KG1 (cell line): Measurements from ENCODE around the gene CHSY1.

Source experiments
- DNase-seq: peaks from one replicate; lab custom pipeline; 2025; lab: John Stamatoyannopoulos, UW

Gene CHSY1

DNA sequence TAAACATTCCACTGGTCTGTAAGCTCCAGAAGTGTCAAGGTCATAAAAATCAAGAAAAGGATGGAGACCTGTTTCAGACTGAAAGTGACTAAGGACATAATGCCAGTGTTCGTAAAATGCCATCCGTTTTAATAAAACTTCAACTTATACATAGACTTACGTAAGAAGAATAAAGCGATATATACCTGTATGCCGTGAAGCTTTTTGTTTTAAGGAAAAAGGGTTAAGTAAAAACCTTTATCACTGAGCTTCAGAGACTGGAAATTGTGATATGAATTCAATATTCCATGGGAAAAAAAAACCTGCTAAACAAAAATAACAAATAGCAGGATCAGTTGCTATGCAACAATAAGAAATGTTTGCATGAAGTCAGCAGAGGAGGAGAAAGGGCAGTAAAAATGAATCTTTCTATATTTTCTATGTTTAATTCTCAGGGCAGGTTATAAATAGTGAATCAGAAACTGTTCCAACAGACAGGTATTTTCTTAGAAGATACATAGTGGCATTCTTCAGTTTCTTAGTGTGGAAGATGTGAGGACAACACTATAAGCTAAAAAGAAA, 42.5 kb downstream of the CHSY1 start:
- no peak for DNase-seq

DNA sequence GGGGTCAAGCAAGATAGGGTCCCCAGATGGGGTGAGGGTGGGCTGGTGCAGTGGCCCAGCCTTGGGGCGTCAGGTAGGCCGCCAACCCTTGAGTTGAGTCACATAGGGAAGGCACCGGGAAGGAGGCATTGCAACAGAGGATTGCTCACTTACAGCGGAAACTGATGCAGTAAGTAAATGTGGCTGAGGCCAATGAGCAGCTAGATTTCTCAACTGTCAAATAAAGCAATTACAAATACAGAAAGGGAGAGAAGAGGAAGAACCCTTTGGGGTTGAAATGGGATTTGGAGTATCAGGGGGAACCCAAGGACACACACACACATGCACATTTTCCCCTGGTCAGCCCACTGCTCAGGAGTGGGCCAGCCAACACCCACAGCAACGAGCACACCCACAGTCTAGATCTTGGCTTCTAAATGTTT, 44.0 kb downstream of the CHSY1 start:
- DNase-seq = no peak

DNA sequence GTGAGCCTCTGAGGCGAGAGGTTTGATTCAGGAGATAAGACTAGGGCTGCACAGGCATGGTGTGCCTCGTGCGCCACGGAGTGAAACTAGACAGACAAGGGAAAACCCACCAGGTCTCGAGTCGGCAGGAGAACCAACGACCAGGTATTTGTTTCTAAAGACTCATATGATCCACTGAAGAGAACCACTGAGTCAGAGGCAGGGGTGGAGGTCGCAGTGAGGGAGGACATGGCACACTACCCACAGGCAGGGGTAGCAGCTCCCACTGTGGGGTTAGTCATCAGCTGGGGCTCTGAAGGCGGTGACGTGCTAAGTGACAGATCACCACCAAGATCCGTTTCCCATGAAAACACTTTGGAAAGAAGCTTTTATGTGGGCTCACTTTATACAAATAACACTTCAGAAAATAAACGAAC, 45.7 kb downstream of the CHSY1 start:
- no peak for DNase-seq

DNA sequence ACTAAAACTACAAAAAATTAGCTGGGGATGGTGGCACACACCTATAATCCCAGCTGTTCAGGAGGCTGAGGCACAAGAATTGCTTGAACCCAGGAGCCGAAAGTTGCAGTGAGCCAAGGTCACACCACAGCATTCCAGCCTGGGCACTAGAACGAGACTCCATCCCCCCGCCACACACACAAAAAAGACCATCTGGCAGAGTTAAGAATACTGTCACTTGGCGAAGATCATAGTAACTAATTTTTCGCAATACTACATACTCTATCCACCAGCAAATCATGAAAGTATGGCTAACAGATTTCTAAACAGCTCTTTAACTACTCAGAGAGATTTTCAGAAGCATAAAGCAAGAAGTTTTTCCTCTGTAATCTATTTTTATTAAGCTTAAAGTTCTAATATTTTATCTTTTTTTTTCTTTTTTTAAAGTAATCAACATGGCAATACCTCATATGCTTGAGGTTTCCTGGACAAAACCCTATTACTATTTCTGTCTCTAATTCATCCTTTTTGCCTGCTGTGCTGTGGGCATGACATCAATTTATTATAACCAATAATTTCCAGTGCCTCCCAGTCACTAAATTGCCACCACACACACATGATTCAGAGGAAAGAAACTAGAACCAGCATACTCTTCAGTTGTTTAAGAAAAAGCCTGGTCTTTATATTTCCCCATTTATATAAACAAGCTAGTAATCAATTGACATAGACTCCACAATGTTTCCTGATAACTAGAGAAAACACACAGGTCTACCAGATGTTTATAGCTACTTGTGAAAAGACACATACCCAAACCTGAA, 46.9 kb downstream of the CHSY1 start:
- no peak for DNase-seq

DNA sequence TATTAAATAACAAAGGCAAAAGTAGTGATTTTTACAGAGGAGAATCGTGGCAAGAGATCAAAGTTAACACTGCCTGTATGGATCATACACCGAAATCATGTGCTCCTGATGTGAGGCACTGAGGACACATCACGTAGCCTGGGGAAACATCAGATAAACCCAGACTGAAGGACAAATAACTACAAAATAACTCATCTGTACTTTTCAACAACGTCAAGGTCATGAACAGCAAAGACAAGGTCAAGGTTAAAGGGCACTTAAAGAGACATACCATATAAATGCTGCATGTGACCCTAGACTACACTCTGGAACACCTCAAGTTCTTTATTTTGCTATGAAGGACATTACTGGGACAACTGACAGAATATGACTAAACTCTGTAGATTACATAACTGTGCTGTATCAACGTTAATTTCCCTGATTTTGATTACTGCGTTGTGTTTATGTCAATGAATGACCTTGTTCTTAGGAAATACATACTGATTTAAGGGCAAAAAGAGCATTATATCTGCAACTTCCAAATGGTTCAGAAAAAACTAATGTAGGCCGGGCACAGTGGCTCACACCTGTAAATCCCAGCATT, 48.1 kb downstream of the CHSY1 start:
- DNase-seq = no peak

DNA sequence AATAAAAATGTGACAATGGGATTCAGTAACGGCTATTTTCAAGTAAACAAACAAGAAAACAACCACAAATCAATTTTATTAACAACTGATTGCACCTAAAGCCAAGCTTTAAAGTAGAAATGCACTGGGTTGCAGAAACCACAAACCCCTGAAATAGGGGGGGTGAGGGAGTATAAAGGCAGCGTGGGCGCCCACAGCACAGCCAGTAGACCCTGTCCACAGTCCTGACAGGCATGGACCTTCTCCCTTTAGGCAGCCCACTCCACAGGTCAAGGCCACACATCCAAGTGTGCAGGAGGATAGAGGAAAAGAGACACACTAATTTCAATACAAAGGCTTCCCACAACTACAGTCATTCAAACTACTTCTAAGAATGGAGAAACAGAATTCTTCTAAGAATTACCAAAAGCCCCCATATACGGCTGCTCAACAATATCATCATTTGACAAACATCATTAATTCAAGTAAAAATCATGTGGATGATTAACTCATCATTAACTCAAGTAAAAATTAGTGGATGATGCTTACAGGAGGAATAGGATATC, 48.7 kb downstream of the CHSY1 start:
- DNase-seq = no peak

DNA sequence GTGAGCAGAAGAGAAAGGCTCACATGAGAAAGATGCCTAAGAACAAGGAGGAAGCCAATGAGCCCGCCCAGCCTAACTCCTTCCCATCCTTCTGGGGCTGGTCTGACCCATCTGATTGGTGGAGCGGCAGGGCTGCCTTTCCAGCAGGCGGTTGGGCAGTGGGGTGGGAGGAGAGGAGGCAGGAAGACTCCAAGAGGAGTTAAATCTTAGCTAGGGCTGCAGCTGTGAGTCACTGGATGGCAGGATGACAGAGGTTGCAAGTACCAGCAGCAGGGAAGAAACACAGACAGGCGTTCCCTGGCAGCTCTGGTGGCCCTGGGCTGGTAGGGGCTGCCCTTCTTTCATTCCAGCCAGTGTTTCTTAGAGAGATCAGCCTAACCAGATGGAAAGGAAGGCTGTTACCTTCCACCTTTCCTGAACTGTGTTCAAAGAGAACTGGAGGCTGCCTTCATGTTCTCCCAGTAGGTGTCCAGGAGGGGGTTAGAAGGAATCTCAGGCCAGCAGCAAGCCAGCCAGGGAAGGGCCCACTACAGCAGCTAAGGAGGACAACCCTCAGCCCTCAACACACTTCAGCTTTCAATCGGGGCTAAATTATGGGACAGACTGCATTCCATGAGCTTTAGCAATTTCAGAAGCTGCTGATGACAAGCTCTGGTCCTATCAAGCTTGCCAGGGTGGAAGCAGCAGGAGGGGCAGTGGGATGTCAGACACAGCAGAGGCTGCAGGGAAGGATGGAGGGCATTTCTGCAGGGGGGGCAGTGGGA, 50.3 kb downstream of the CHSY1 start:
- no peak for DNase-seq

DNA sequence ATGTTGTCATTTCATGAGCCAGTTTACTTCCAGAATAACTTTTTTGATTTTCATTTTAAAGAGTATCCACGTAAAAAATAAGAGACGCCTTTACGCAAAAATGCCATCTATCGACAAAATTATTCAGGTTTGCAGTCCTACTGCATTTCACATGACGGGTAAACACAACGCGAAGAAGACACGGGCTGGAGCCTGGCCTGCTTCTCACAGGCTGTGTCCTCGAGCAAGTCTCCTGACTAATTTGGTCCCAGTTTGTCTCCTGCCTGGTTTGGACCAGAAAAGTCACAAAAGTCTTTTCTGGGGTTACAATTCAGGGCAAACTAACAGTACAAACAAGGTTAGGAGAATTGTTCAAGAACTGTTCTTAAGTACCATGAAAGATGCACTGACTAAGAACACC, 51.7 kb downstream of the CHSY1 start:
- no peak for DNase-seq

DNA sequence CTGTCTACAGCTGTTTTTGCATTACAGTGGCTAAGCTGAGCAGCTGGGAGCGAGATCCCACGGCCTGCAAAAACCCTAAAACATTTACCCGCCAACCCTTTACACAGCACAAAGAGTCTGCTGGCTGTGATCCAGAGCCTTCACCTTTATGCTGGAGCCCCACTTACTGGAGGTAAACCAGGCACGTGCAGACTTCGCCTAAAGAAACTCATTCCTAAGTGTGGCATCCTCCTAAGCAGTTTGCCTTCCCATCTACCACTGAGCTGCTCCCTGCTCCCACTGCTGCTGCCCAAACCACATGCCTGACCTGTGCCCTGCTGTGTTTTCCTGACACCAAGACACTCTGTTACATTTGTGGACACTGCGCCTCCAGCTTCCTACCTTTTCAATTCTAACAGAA, 53.0 kb downstream of the CHSY1 start:
- no peak for DNase-seq

DNA sequence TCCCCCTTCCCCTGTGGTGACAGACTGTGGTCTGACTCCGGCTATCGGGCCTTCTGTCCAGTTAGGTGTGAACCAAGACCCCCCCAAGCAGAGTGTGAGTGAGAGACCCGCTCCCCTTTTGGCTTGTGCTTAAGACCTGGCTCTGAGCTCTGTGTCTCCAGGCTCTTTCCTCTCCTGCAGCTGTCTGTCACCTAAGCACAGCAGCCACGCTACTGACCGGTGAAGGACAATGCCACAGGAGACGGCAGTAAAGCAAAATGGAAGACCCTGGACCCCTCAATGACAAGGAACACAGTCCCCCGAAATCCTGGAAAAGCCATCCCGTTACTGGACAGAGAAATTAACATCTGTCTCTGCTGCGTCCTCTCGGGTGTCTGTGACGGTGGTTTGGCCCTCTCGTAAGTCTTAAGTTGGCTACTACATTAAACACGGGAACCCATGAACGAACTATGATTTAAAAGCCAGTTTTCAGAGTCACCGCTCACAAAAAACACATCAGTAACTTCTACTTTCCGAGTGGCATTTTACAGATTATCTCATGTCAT, 53.7 kb downstream of the CHSY1 start:
- no peak for DNase-seq

DNA sequence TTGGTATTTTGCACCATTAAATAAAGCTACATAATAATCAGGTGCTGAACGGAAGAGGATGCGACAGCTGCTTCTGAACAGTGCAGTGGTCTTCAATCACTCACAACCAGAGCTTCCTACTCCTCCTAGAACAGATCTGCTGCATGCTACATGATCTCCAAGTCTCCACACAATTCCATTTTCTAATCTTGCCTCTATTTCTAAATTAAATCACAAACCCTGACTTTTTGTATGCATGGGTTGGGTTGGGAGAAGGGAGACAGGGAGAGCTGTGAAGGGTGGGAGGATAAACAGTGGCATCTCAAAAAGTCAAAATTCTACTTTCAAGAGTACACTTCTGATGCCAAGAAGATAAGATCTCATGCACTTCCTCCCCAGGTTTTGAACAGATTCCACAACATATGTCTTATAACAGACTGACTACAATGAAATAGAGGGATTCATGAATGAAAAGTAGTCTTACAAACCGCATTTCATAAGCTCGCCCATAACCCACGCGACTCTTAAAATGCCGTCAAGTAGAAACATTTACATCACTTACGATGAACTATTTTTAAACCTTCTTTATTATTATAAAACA, 57.2 kb downstream of the CHSY1 start:
- no peak for DNase-seq

DNA sequence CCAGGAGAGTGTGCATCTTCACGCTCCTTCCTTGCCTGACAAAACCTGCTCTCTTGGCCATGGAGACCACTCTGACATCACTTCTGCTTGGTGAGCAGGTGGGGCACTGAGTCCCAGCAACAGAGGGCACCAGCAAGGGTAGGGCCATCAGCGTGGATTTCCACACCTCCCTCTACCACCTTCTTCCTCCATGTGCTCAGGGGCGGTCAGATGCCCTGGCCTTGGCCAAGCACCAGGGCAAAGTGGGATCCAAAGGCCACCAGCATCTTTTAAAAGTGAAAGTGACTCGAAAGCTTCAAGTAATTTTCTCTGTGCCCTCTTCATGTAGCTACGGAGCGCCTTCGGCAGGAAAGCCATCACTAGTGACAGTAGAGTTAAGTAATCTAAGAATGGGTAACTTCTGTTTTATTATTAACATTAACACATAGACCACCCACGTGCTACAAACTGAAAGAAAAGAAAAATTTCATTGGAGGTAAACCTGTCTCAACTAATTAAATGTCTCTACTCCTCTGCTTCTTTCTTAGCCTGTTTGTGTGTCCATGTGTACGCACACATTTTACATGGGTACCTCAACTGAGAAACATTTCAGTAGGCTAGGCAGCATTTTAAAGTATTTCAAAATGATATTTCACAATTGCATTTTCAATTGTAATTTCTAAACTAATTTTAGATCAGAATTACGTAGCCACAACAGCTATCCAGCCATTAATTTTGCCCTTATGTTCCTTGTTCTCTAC, 57.9 kb downstream of the CHSY1 start:
- DNase-seq = no peak

DNA sequence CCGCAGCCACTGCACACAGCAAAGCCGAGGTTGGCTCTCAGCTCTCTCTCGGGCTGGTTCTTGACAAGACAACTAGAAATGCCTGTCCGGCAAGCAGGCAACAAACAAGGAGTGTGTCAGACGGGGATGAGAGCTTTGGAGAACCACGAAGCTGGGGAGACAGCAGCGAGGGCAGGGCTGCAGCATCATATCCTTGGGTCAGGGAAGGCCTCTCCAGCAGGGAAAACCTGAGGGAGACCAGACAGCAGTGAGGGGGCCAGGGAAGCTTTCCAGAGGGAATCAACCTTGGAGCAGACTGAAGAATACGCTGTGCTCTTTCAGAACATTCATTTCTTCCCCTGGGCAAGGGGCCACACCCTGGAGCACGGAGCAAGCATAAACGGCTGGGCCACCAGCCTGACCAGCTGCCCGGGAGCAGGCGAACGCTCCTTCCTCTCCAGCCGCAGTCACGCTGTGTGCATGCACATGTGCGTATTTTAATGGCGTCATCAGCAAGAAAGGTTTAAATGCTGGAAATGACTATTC, 58.7 kb downstream of the CHSY1 start:
- no peak for DNase-seq

DNA sequence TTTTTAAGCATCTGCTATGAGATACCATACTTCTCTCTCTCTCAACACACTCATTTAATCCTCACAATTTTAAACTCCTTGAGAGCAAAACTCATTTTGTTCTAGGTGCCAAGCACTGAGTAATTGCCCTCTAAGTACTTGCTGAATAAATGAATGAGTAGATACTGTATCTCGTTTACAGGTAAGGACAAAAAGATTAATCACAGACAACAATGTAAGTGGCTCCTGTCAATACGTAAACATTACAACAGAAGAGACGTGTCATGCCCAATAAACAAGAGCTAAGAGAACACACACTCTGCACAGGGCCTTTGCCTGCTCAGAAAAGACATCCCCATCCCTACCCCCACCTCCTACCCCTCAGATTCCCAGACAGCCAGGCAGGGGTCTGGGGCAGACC, 59.8 kb downstream of the CHSY1 start:
- DNase-seq = no peak

DNA sequence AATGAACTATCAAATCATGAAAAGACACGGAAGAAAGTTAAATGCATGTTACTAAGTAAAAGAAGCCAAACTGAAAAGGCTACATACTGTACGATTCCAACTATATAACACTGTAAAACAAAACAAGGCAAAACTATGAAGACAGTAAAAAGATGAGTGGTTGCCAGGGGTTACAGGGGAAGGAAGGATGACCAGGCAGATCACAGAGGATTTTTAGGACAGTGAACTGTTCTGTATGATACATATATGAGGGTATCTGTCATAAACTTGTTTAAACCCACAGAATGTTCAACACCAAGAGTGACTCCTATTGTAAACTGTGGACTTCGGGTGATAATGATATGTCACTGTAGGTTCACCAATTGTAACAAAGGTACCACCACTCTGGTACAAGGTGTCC, 60.6 kb downstream of the CHSY1 start:
- no peak for DNase-seq

DNA sequence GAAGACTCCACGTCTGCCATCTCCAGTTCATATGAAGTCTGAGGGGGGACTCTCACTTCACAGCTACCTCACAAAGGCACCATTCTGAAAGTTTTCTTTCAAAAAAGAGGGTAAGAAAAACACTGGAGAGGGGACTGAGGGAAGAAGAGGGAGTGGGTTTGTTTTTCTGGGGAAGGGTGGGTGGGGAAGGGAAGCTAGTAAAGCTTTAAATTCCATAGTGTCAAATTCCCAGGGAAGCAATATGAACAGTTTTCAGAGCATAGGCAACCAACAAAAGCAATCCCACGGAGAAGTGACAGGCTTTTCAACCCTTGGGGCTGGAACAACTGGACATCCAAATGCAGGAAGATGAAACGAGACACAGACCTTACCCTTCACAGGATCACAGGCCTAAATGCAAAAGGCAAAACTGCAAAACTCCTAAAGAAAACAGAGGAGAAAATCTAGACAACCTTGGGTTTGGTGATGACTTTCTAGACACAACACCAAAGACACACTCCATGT, 61.7 kb downstream of the CHSY1 start:
- no peak for DNase-seq

DNA sequence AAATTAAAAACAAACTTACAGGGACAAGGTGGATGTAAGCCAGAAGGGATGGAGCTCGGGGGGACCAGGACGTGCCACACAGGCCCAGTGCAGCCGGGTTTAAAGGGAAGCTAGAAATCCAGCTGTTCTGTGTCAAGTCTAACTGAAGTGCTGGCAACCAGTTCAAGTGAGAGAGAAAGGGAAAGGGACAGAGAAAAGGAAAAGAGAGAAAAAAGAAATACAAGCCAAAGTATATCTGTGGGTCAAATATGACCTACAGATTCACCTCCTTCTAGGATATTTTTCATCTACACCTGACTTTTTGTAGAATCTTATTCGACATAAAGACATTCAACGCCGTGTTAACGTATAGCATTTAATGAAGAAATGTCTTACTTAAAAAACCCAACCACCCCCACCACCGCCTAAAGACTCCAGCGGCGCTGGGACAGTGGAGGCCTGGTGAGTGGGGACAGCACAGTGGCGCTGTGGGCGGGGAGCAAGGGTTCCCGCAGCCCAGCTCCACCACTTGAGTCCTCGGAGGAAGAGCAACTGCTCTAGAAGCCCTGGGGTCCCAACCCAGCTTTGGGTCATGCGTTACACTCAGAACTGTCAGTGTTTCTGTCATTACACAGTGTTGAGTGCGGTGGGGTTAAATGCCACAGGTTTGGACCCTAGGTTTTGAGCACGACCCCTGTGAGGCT, 62.3 kb downstream of the CHSY1 start:
- no peak for DNase-seq

DNA sequence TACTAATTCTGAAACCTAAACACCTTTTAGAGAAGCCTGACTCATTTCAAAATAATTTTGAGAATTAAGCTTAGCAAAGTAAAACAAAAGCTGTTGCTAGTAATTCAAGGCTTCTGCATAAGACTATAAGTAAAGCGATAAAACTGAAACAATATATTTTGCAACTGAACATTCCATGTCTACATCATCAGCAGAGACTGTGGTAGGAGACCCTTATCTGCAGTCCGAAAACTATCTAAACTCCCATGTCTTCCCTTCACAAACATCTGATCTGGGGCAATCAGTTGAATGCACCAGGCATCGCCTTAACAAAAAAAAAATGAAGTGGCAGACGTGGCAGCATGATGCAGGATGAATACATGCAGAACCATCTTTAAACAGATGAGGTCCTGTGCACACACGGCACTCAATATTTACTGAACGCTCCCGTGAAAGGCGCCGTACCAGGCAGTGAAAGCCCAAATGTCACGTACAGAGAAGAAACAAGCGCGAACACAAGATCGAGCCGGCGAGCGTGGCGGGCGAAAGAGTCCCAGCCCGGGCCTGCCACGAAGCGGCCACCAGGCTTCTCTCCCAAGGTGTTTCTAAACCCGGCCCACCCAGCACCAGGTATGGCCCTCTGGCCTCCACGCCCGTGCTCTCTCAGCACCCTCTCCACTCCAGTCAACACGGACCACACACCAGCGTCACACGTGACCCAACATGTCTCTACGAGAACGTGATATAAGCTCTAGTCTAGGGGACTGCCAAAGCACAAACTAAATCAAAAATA, 63.0 kb downstream of the CHSY1 start:
- no peak for DNase-seq
